ENCODE data around the gene ATXN1. TPM values are rescaled to one million over a fixed set of nuclear protein-coding genes. Genes with fewer than 3 reads are reported as not detected.

Gene ATXN1
- total and polyA plus RNA-seq, 2 of the 13 experiments (the other 11 are each of a cell fraction or from before 2014, with no cell fraction given) = 20.7 to 39.5 TPM

- TF ChIP-seq NFE2L1 (CRISPR knock-in tag; IDR thresholded peaks at IDR 0.05; ENCODE audit: borderline replicate concordance) = no peak
Measured at GRCh38 chr6:16432075-16433032, 328.9 kb downstream of the ATXN1 start (continued).

GRCh38 chr6:16431106-16431505, 330.2 kb downstream of the ATXN1 start:
- intact Hi-C loops (cut with micrococcal nuclease; ENCODE audit: unreplicated experiment) = no loop called here
- Histone ChIP-seq H3K27ac (ENCODE audit: extremely low read length, insufficient read depth, low read length) (no peak overlapping the region), H3K9ac (ENCODE audit: insufficient read depth, low read depth, low read length) (no peak overlapping the region), H3K4me2 (ENCODE audit: low read depth, low read length) (no peak overlapping the region), H3K4me3 (replicated peaks in 1 of 3; ENCODE audit: insufficient read depth in 1 of 3, low read depth in 2 of 3, low read length in 3 of 3) (no peak overlapping the region), H2AFZ (ENCODE audit: low read length) (no peak overlapping the region), H3K36me3 (replicated peaks in 1 of 2; ENCODE audit: control insufficient read depth in 1 of 2, insufficient read depth in 2 of 2, low read length in 2 of 2) (peaks cover 2 to 7% of the 10 kb centered on the region in 2 experiments; a peak in 3 of 5 replicates), H3K9me3 (ENCODE audit: low read length) (no peaks in the 10 kb centered on the region), H3K27me3 (ENCODE audit: control insufficient read depth in 1 of 2, insufficient read depth in 2 of 2, low read length in 2 of 2) (no peaks in the 10 kb centered on the region), H3K4me1 (ENCODE audit: insufficient read depth, low read length) (peaks cover 15% of the 10 kb centered on the region), H4K20me1 (ENCODE audit: insufficient read depth, low read length) (no peaks in the 10 kb centered on the region; the same call in 1 of the 2 replicates), H3K79me2 (ENCODE audit: insufficient read depth, low read length) (no peaks in the 10 kb centered on the region)
- no peak for FAIRE-seq
- WGBS (ENCODE audit: low lambda C conversion rate) = 94% methylated on average over 3 of the region's 3 CpGs
- no peak for DNase-seq (ENCODE audit: low spot score)
- no peak for ATAC-seq
- in situ Hi-C loops (cut with HindIII; ENCODE audit: extremely low pct_ligation_motif_present, low pct_unique_long_range_greater_than_20kb) = no loop called here
- no peak for TF ChIP-seq ADNP (CRISPR knock-in tag; IDR thresholded peaks at IDR 0.05)
- 0 out of 2 replicates have a peak, but pooled peaks have one; percentile 14 for TF ChIP-seq GFI1 (CRISPR knock-in tag; IDR thresholded peaks at IDR 0.05; ENCODE audit: borderline replicate concordance)
- no peak for TF ChIP-seq ARID4A (CRISPR knock-in tag; IDR thresholded peaks at IDR 0.05; ENCODE audit: borderline replicate concordance)
- TF ChIP-seq ZFP1 (CRISPR knock-in tag; IDR thresholded peaks at IDR 0.05) = no peak
- no peak for TF ChIP-seq PREB (CRISPR knock-in tag; IDR thresholded peaks at IDR 0.05)
- TF ChIP-seq HNRNPK (IDR thresholded peaks at IDR 0.05; ENCODE audit: low read depth, low read length, poor library complexity, severe bottlenecking) = peak; percentile 40
- no peak for TF ChIP-seq RFX5 (IDR thresholded peaks at IDR 0.05; ENCODE audit: low read depth, low read length)
- POLR2A ChIA-PET = no interaction called here
- CTCF ChIA-PET (ENCODE audit: low intra/inter-chr PET ratio, low total read pairs) = no interaction called here
- BruUV-seq (replicated peaks) = no TSS peak
